Stomach (tissue), 9 donors: ENCODE data around the gene CHMP3. TPM values are rescaled to one million over a fixed set of nuclear protein-coding genes. Genes with fewer than 3 reads are reported as not detected.
"Not testable (repeated sequence)": the region's sequence is repeated elsewhere in the genome, so short reads cannot be mapped to it uniquely, and the experiment has no call there.

Source experiments
- DNase-seq, 2 donors: peaks; one replicate each; pipeline versions ENCODE4 v3.0.0 to v3.0.0-alpha.2; 2013 to 2019
- H3K27ac ChIP-seq, 5 donors: fragments of 200-600 bp in 4 of 5; sonication (generic) in 4 of 5; one replicate each; pipeline ENCODE4 v1.5.1; 2013 to 2019; ENCODE audit warnings: mild to moderate bottlenecking in 1 of 5, moderate library complexity in 1 of 5
- H3K27me3 ChIP-seq, 3 donors: fragments of 200-600 bp; sonication (generic); one replicate each; pipeline ENCODE4 v1.5.1; 2017 to 2019; ENCODE audit warnings: mixed run types in 1 of 3
- H3K36me3 ChIP-seq, 4 donors: fragments of 200-600 bp; sonication (generic); 1 replicate in 3 of 4; 2 replicates in 1 of 4; pipeline ENCODE4 v1.5.1; 2016 to 2019
- H3K4me1 ChIP-seq, 4 donors: fragments of 200-600 bp; sonication (generic); one replicate each; pipeline ENCODE4 v1.5.1; 2016 to 2019
- H3K4me3 ChIP-seq, 4 donors: fragments of 200-600 bp; sonication (generic) in 3 of 4; one replicate each; pipeline ENCODE4 v1.5.1; 2016 to 2019; ENCODE audit warnings: mild to moderate bottlenecking in 1 of 4
- H3K9me3 ChIP-seq, 4 donors: fragments of 200-600 bp; sonication (generic); one replicate each; pipeline ENCODE4 v1.5.1; 2016 to 2019
- POLR2A ChIP-seq, 4 donors: fragments of 450-650 bp; IDR thresholded peaks; one replicate each; pipeline ENCODE4 v1.6.1; 2016; ENCODE audit warnings: antibody characterized with exemption in 4 of 4, control low read depth in 2 of 4, mild to moderate bottlenecking in 1 of 4, moderate library complexity in 1 of 4
- WGBS, 5 donors: extraction: QIAGEN DNeasy Blood & Tissue Kit in 3 of 5; methylation state at CpG; one replicate each; pipeline versions ENCODE4 v1.1.5 to v1.1.7; 2013 to 2018; 5-methylcytosine and 5-hydroxymethylcytosine counted together
- intact Hi-C: fragments of 100-400 bp; cut with DNase I; formaldehyde crosslinking; loops from one replicate; pipeline ENCODE4 v1.15.1; 2023; ENCODE audit warnings: low total_unique reads
- polyA plus RNA-seq, 3 donors: library from polyadenylated mRNA; stranded (reverse); fragments of 200-250 nt; gene quantifications; one replicate each; pipeline ENCODE4 v1.2.3, GENCODE V29; 2013
- total RNA-seq, 5 donors: library from RNA; depleted of rRNA; stranded (reverse); fragments of >200 nt; gene quantifications; one replicate each; pipeline versions ENCODE4 v1.1.0 to v1.2.3, GENCODE V29; 2014 to 2016
- donor health status: healthy with polysubstance abuse.
- donor health status: Bipolar disorder and iron deficiency.
- donor health status: healthy.

The CHMP3 gene
- total and polyA plus RNA-seq, 8 donors, result 25.7 to 158 (median 87.4) TPM

- peak in 1 of 2 donors; percentile 6 for DNase-seq
- TF ChIP-seq POLR2A (IDR thresholded peaks at IDR 0.05), result no peak
- 73 to 94% (median 92%) methylated on average over 7 of the region's 7 CpGs for whole genome bisulfite sequencing, 5 donors
- intact Hi-C loops, result no loop called here
- no peak overlapping the region for H3K27ac ChIP-seq
- H3K27me3 ChIP-seq, result no peaks in the 10 kb centered on the region
- H3K36me3 ChIP-seq, result peaks cover 13 to 31% (median 18%) of the 10 kb centered on the region in 4 donors
- H3K4me3 ChIP-seq, result no peak overlapping the region
- H3K9me3 ChIP-seq, result peaks cover 0 to 18% (median 9%) of the 10 kb centered on the region in 4 donors
- H3K4me1 ChIP-seq, result peaks cover 0 to 33% (median 15%) of the 10 kb centered on the region in 4 donors
Measured at GRCh38 chr2:86552889-86553288, 10.4 kb downstream of the CHMP3 start.

- 94 to 99% (median 96%) methylated on average over 26 of the region's 26 CpGs for WGBS, 5 donors
- H3K9me3 ChIP-seq, result peaks cover 0 to 33% (median 16%) of the 10 kb centered on the region in 4 donors
- H3K4me3 ChIP-seq, DNase-seq, H3K27me3 ChIP-seq, intact Hi-C loops, H3K27ac ChIP-seq: not testable (repeated sequence)
- peaks cover 13 to 35% (median 29%) of the 10 kb centered on the region in 4 donors for H3K36me3 ChIP-seq
- peaks cover 0 to 15% (median 6%) of the 10 kb centered on the region in 4 donors for H3K4me1 ChIP-seq
Measured at GRCh38 chr2:86549963-86550725, 13.1 kb downstream of the CHMP3 start.

- WGBS, 5 donors, result 95 to 100% (median 97%) methylated on average over 9 to 31 of the region's 31 CpGs
- H3K4me3 ChIP-seq, DNase-seq, H3K27ac ChIP-seq, intact Hi-C loops, H3K27me3 ChIP-seq: not testable (repeated sequence)
- peaks cover 13 to 35% (median 29%) of the 10 kb centered on the region in 4 donors for H3K36me3 ChIP-seq
- H3K9me3 ChIP-seq, result peaks cover 0 to 33% (median 16%) of the 10 kb centered on the region in 4 donors
- peaks cover 0 to 15% (median 6%) of the 10 kb centered on the region in 4 donors for H3K4me1 ChIP-seq
Measured at GRCh38 chr2:86549440-86549839, 13.8 kb downstream of the CHMP3 start.

GRCh38 chr2:86548913-86549396, 14.3 kb downstream of the CHMP3 start:
- DNase-seq, intact Hi-C loops, H3K27me3 ChIP-seq, H3K4me3 ChIP-seq, H3K27ac ChIP-seq: not testable (repeated sequence)
- WGBS, 5 donors, result 81 to 95% (median 94%) methylated on average over 10 to 37 of the region's 37 CpGs
- peaks cover 0 to 33% (median 16%) of the 10 kb centered on the region in 4 donors for H3K9me3 ChIP-seq
- peaks cover 13 to 35% (median 29%) of the 10 kb centered on the region in 4 donors for H3K36me3 ChIP-seq
- peaks cover 0 to 15% (median 6%) of the 10 kb centered on the region in 4 donors for H3K4me1 ChIP-seq

GRCh38 chr2:86548165-86548912, 14.9 kb downstream of the CHMP3 start:
- H3K27ac ChIP-seq, intact Hi-C loops, H3K4me3 ChIP-seq, DNase-seq, H3K27me3 ChIP-seq: not testable (repeated sequence)
- H3K36me3 ChIP-seq, result peaks cover 13 to 35% (median 29%) of the 10 kb centered on the region in 4 donors
- peaks cover 0 to 33% (median 16%) of the 10 kb centered on the region in 4 donors for H3K9me3 ChIP-seq
- WGBS, 5 donors, result 92 to 99% (median 97%) methylated on average over 12 to 19 of the region's 20 CpGs
- H3K4me1 ChIP-seq, result peaks cover 0 to 20% (median 7%) of the 10 kb centered on the region in 4 donors

- intact Hi-C loops, H3K4me3 ChIP-seq, H3K27ac ChIP-seq, H3K27me3 ChIP-seq, DNase-seq: not testable (repeated sequence)
- Histone ChIP-seq H3K4me1 (peaks cover 0 to 24% (median 7%) of the 10 kb centered on the region in 4 donors), H3K36me3 (peaks cover 13 to 35% (median 29%) of the 10 kb centered on the region in 4 donors), H3K9me3 (peaks cover 0 to 33% (median 16%) of the 10 kb centered on the region in 4 donors)
- WGBS, 5 donors, result 91 to 98% (median 97%) methylated on average over 27 to 45 of the region's 49 CpGs
Measured at GRCh38 chr2:86545296-86545924, 17.8 kb downstream of the CHMP3 start.

GRCh38 chr2:86544278-86545099, 18.8 kb downstream of the CHMP3 start:
- 94 to 98% (median 96%) methylated on average over 17 to 21 of the region's 32 CpGs for WGBS, 5 donors
- intact Hi-C loops, result not testable (repeated sequence)

More at GRCh38 chr2:86544278-86545099, 18.8 kb downstream of the CHMP3 start:
- DNase-seq, H3K4me3 ChIP-seq, H3K27me3 ChIP-seq, H3K27ac ChIP-seq: not testable (repeated sequence)
- Histone ChIP-seq H3K4me1 (peaks cover 0 to 26% (median 7%) of the 10 kb centered on the region in 4 donors), H3K9me3 (peaks cover 0 to 25% (median 12%) of the 10 kb centered on the region in 4 donors), H3K36me3 (peaks cover 11 to 27% (median 22%) of the 10 kb centered on the region in 4 donors)
